HepG2 (cell line): ENCODE results near the gene ETNK1. TPM values are rescaled to one million over a fixed set of nuclear protein-coding genes. Genes with fewer than 3 reads are reported as not detected.

Experiments
- BORCS8-MEF2B ChIP-seq: sonication (generic); formaldehyde crosslinking; IDR thresholded peaks from 2 replicates; pipeline ENCODE4 v1.8.0; 2022; ENCODE audit warnings: mild to moderate bottlenecking, missing genetic modification reagents
- HIVEP1 ChIP-seq: sonication (generic); formaldehyde crosslinking; IDR thresholded peaks from 2 replicates; pipeline ENCODE4 v1.4.0; 2020; ENCODE audit warnings: mild to moderate bottlenecking, missing genetic modification reagents
- MLXIP ChIP-seq: sonication (generic); formaldehyde crosslinking; IDR thresholded peaks from 2 replicates; pipeline ENCODE4 v1.9.0; 2021; ENCODE audit warnings: missing genetic modification reagents, borderline replicate concordance
- MXD3 ChIP-seq: IDR thresholded peaks from 2 replicates; pipeline ENCODE4 v1.6.1; 2016; ENCODE audit warnings: mild to moderate bottlenecking, missing biosample characterization, missing genetic modification reagents
- MXI1 ChIP-seq: IDR thresholded peaks from 3 replicates; pipeline ENCODE4 v1.6.1; 2012; ENCODE audit warnings: low read depth, low read length, inconsistent platforms, borderline replicate concordance
- NCOA2 ChIP-seq: sonication (generic); formaldehyde crosslinking; IDR thresholded peaks from 2 replicates; pipeline ENCODE4 v1.8.0; 2022; ENCODE audit warnings: inconsistent platforms
- NCOR1 ChIP-seq: fragments of 200-600 bp; sonication (generic); IDR thresholded peaks from 2 replicates; pipeline ENCODE4 v1.7.0; 2017; ENCODE audit warnings: antibody characterized with exemption, low read length, borderline replicate concordance
- SIN3B ChIP-seq: fragments of 150-350 bp; IDR thresholded peaks from 2 replicates; pipeline ENCODE4 v1.6.1; 2014; ENCODE audit warnings: low read length
- TEF ChIP-seq: sonication (generic); formaldehyde crosslinking; IDR thresholded peaks from 2 replicates; pipeline ENCODE4 v1.5.0; 2020; ENCODE audit warnings: missing genetic modification reagents
- ZHX1 ChIP-seq: sonication (generic); formaldehyde crosslinking; IDR thresholded peaks from 2 replicates; pipeline ENCODE4 v1.8.1; 2022; ENCODE audit warnings: low read depth, mild to moderate bottlenecking, missing genetic modification reagents
- ZIK1 ChIP-seq: sonication (generic); formaldehyde crosslinking; IDR thresholded peaks from 2 replicates; pipeline ENCODE4 v1.5.0; 2020; ENCODE audit warnings: mild to moderate bottlenecking, low read depth, missing genetic modification reagents, borderline replicate concordance
- ZNF451 ChIP-seq: sonication (generic); formaldehyde crosslinking; IDR thresholded peaks from 2 replicates; pipeline ENCODE4 v1.5.0; 2020; ENCODE audit warnings: mild to moderate bottlenecking, missing genetic modification reagents
- ZNF574 ChIP-seq: sonication (generic); formaldehyde crosslinking; IDR thresholded peaks from 2 replicates; pipeline ENCODE4 v1.4.0; 2020; ENCODE audit warnings: missing genetic modification reagents
- ZNF713 ChIP-seq: sonication (generic); formaldehyde crosslinking; IDR thresholded peaks from 2 replicates; pipeline ENCODE4 v1.4.0; 2020; ENCODE audit warnings: mild to moderate bottlenecking, missing genetic modification reagents
- ZNF740 ChIP-seq: sonication (generic); formaldehyde crosslinking; IDR thresholded peaks from 2 replicates; pipeline ENCODE4 v1.4.0; 2020; ENCODE audit warnings: missing genetic modification reagents
- ZNF75D ChIP-seq: sonication (generic); formaldehyde crosslinking; IDR thresholded peaks from 2 replicates; pipeline ENCODE4 v1.8.1; 2023; ENCODE audit warnings: missing genetic modification reagents, mild to moderate bottlenecking, borderline replicate concordance
- ZNF772 ChIP-seq: sonication (generic); formaldehyde crosslinking; IDR thresholded peaks from 2 replicates; pipeline ENCODE4 v1.5.0; 2020; ENCODE audit warnings: mild to moderate bottlenecking, missing genetic modification reagents
- ZSCAN31 ChIP-seq: sonication (generic); formaldehyde crosslinking; IDR thresholded peaks from 2 replicates; pipeline ENCODE4 v1.5.0; 2020; ENCODE audit warnings: low read depth, mild to moderate bottlenecking, missing genetic modification reagents
- polyA plus RNA-seq, 8 experiments: library from polyadenylated mRNA; depleted of rRNA in 3 of 8; stranded (reverse) in 7 of 8; unstranded in 1 of 8; fragments of >200 nt; fragmentation: Illumina TruSeq in 4 of 8; extraction: Trizol in 4 of 8; gene quantifications; 2 replicates each; pipeline versions ENCODE4 v1.2.1 to v1.2.3, GENCODE V29; 2011 to 2016; ENCODE audit warnings: low read depth in 4 of 8, missing spikeins in 1 of 8, mixed read lengths in 1 of 8; ENCODE audit not compliant: insufficient read depth in 1 of 8
- total RNA-seq, 5 experiments: library from RNA; depleted of rRNA; stranded (reverse); fragments of >200 nt; fragmentation: Illumina TruSeq; extraction: Trizol; gene quantifications; 2 replicates each; pipeline ENCODE4 v1.2.3, GENCODE V29; 2016; ENCODE audit warnings: low read depth in 1 of 5

Gene ETNK1
- total and polyA plus RNA-seq, 2 of the 13 experiments (the other 11 are each of a cell fraction or from before 2014, with no cell fraction given) = 14.4 to 55.7 TPM

GRCh38 chr12:22624870-22625761 is at the start of gene ETNK1 (continued):
- TF ChIP-seq ZHX1 = peak; percentile 52; the same call in 1 of the 2 replicates
- TF ChIP-seq MXD3 (CRISPR knock-in tag) = peak; percentile 75
- no peak for TF ChIP-seq ZNF713
- TF ChIP-seq BORCS8-MEF2B (CRISPR knock-in tag) = peak; percentile 84; the same call in 1 of the 2 replicates
- TF ChIP-seq SIN3B = no peak
- 0 out of 2 replicates have a peak, but pooled peaks have one; percentile 64 for TF ChIP-seq MLXIP (CRISPR knock-in tag)
- peak; percentile 46; the same call in 1 of the 3 replicates for TF ChIP-seq MXI1
- TF ChIP-seq ZSCAN31 (CRISPR knock-in tag) = peak; percentile 91
- 0 out of 2 replicates have a peak, but pooled peaks have one; percentile 17 for TF ChIP-seq HIVEP1 (CRISPR knock-in tag)
- TF ChIP-seq ZIK1 (CRISPR knock-in tag) = peak; percentile 33
- no peak for TF ChIP-seq ZNF75D (CRISPR knock-in tag)
- no peak; the same call in 1 of the 2 replicates for TF ChIP-seq NCOR1
- peak; percentile 92 for TF ChIP-seq ZNF451 (CRISPR knock-in tag)
- no peak for TF ChIP-seq TEF (CRISPR knock-in tag)
- peak; percentile 64 for TF ChIP-seq ZNF574 (CRISPR knock-in tag)
- TF ChIP-seq ZNF740 (CRISPR knock-in tag) = peak; percentile 64; the same call in 1 of the 2 replicates
- TF ChIP-seq ZNF772 (CRISPR knock-in tag) = peak; percentile 90
- TF ChIP-seq NCOA2 (CRISPR knock-in tag) = no peak
